OCI-M1 (cell line): Measurements from ENCODE around the gene IPO9.
"Not testable (repeated sequence)": the region's sequence is repeated elsewhere in the genome, so short reads cannot be mapped to it uniquely, and the experiment has no call there.

Experiments used
- DNase-seq: peaks from one replicate; lab custom pipeline; 2025; lab: John Stamatoyannopoulos, UW

Gene IPO9

GRCh38 chr1:201888282-201889089, 59.5 kb downstream of the IPO9 start, which contains the start of gene SHISA4:
SHISA4 (plus strand) TSS chr1:201888898; CDS start chr1:201888995, 97 bp downstream.
- DNase-seq = no peak

- no peak for DNase-seq
Observed at GRCh38 chr1:201889090-201889968, 60.4 kb downstream of the IPO9 start.

- DNase-seq = no peak
Observed at GRCh38 chr1:201890223-201890622, 61.3 kb downstream of the IPO9 start.

GRCh38 chr1:201890806-201891450, 62.0 kb downstream of the IPO9 start:
- DNase-seq = no peak

- no peak for DNase-seq
Observed at GRCh38 chr1:201891451-201892045, 62.6 kb downstream of the IPO9 start.

GRCh38 chr1:201892211-201892610, 63.3 kb downstream of the IPO9 start:
- DNase-seq = no peak

GRCh38 chr1:201893431-201893830, 64.5 kb downstream of the IPO9 start:
- DNase-seq = no peak

GRCh38 chr1:201894343-201895119, 65.6 kb downstream of the IPO9 start:
- no peak for DNase-seq

GRCh38 chr1:201895120-201895665, 66.2 kb downstream of the IPO9 start:
- no peak for DNase-seq

GRCh38 chr1:201895913-201896807, 67.2 kb downstream of the IPO9 start:
- peak; percentile 95 for DNase-seq

GRCh38 chr1:201896951-201897391, 68.0 kb downstream of the IPO9 start:
- DNase-seq = peak; percentile 23

GRCh38 chr1:201898240-201898894, 69.4 kb downstream of the IPO9 start:
- no peak for DNase-seq

GRCh38 chr1:201898992-201899391, 70.0 kb downstream of the IPO9 start:
- no peak for DNase-seq

- no peak for DNase-seq
Observed at GRCh38 chr1:201899683-201900429, 70.9 kb downstream of the IPO9 start.

GRCh38 chr1:201900476-201900875, 71.5 kb downstream of the IPO9 start:
- DNase-seq = no peak

GRCh38 chr1:201901036-201901435, 72.1 kb downstream of the IPO9 start:
- DNase-seq = not testable (repeated sequence)

GRCh38 chr1:201902198-201902597, 73.2 kb downstream of the IPO9 start:
- no peak for DNase-seq

GRCh38 chr1:201903135-201903534, 74.2 kb downstream of the IPO9 start:
- no peak for DNase-seq
